ENCODE results near the gene KRT14.

- TF ChIP-seq EZH2 (IDR thresholded peaks at IDR 0.05): no peak
- no peak for TF ChIP-seq CTCF (IDR thresholded peaks at IDR 0.05)
Measured at GRCh38 chr17:41631898-41632285, 45.2 kb upstream of the KRT14 start.

Data from neural progenitor cell (in vitro differentiated cells).